ENCODE results near the gene RNPEPL1. TPM values are rescaled to one million over a fixed set of nuclear protein-coding genes. Genes with fewer than 3 reads are reported as not detected.

RNPEPL1 gene
- total and polyA plus RNA-seq, 2 experiments from 2014 or later, result 6.0 to 21.0 TPM

GRCh38 chr2:240578488-240578887 lies 10.2 kb downstream of the RNPEPL1 start (continued):
- no peak for TF ChIP-seq ETS1 (IDR thresholded peaks at IDR 0.05)
- no peak for TF ChIP-seq JUNB (IDR thresholded peaks at IDR 0.05; ENCODE audit: unreplicated experiment)
- TF ChIP-seq CREB1 (CRISPR knock-in tag; IDR thresholded peaks at IDR 0.05; ENCODE audit: low read depth), result no peak
- TF ChIP-seq, protein P1, sequence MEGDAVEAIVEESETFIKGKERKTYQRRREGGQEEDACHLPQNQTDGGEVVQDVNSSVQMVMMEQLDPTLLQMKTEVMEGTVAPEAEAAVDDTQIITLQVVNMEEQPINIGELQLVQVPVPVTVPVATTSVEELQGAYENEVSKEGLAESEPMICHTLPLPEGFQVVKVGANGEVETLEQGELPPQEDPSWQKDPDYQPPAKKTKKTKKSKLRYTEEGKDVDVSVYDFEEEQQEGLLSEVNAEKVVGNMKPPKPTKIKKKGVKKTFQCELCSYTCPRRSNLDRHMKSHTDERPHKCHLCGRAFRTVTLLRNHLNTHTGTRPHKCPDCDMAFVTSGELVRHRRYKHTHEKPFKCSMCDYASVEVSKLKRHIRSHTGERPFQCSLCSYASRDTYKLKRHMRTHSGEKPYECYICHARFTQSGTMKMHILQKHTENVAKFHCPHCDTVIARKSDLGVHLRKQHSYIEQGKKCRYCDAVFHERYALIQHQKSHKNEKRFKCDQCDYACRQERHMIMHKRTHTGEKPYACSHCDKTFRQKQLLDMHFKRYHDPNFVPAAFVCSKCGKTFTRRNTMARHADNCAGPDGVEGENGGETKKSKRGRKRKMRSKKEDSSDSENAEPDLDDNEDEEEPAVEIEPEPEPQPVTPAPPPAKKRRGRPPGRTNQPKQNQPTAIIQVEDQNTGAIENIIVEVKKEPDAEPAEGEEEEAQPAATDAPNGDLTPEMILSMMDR (conservative IDR thresholded peaks at IDR 0.05; ENCODE audit: low read depth in 2 of 2), result no peak
- TF ChIP-seq ZNF114 (CRISPR knock-in tag; IDR thresholded peaks at IDR 0.05), result no peak
- TF ChIP-seq POLR2AphosphoS5 (IDR thresholded peaks at IDR 0.05; ENCODE audit: low read depth), result no peak
- TF ChIP-seq EZH2phosphoT487 (IDR thresholded peaks at IDR 0.05; ENCODE audit: unreplicated experiment), result no peak
- no peak for TF ChIP-seq NANOG (IDR thresholded peaks at IDR 0.05; ENCODE audit: borderline replicate concordance)
- TF ChIP-seq, protein P2, sequence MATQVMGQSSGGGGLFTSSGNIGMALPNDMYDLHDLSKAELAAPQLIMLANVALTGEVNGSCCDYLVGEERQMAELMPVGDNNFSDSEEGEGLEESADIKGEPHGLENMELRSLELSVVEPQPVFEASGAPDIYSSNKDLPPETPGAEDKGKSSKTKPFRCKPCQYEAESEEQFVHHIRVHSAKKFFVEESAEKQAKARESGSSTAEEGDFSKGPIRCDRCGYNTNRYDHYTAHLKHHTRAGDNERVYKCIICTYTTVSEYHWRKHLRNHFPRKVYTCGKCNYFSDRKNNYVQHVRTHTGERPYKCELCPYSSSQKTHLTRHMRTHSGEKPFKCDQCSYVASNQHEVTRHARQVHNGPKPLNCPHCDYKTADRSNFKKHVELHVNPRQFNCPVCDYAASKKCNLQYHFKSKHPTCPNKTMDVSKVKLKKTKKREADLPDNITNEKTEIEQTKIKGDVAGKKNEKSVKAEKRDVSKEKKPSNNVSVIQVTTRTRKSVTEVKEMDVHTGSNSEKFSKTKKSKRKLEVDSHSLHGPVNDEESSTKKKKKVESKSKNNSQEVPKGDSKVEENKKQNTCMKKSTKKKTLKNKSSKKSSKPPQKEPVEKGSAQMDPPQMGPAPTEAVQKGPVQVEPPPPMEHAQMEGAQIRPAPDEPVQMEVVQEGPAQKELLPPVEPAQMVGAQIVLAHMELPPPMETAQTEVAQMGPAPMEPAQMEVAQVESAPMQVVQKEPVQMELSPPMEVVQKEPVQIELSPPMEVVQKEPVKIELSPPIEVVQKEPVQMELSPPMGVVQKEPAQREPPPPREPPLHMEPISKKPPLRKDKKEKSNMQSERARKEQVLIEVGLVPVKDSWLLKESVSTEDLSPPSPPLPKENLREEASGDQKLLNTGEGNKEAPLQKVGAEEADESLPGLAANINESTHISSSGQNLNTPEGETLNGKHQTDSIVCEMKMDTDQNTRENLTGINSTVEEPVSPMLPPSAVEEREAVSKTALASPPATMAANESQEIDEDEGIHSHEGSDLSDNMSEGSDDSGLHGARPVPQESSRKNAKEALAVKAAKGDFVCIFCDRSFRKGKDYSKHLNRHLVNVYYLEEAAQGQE (IDR thresholded peaks at IDR 0.05; ENCODE audit: unreplicated experiment), result no peak

DNA sequence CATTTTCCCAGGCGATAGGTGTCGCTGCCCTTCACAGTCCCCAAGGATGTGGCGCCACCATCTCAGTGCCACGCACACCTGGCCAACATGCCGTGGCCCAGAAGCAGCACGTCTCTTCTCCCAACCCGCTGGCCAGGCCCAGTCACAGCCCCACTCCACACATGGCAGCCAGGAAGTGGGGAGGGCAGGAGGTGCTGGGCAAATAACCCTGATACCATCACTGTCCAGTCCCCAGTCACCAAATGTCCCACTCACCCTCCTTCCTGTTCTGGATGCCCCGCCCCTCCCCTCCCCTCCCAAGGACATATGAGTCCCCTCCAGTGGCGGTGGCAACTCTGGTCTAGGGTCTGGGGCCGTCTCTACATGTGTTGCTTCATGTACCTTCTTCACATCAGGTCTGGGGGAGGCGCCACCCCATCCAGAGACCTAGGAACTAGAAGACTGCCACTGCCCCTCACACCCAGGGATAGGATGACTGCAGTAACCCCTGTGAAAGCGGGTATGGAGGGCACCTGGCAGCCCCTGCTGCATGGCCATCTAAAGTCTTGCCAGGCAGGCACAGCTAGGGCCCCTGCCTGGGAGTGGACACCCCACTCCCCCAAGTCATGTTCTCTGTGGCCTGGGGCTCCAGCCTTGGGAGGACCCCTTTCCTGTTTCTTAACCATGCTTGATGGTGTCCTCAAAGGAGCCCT lies 10.9 kb downstream of the RNPEPL1 start:
- no peak for ATAC-seq
- H3K27ac Mint-ChIP-seq, result no peak overlapping the region
- TF ChIP-seq, protein P1 (conservative IDR thresholded peaks at IDR 0.05; ENCODE audit: low read depth in 2 of 2), result no peak
- TF ChIP-seq ETS1 (IDR thresholded peaks at IDR 0.05) (no peak), CREB1 (CRISPR knock-in tag; IDR thresholded peaks at IDR 0.05; ENCODE audit: low read depth) (no peak), POLR2AphosphoS5 (IDR thresholded peaks at IDR 0.05; ENCODE audit: low read depth) (no peak), ZNF114 (CRISPR knock-in tag; IDR thresholded peaks at IDR 0.05) (no peak), JUNB (IDR thresholded peaks at IDR 0.05; ENCODE audit: unreplicated experiment) (no peak), STAT1 (IDR thresholded peaks at IDR 0.05; ENCODE audit: unreplicated experiment) (no peak)
- H3K4me3 Mint-ChIP-seq, result no peak overlapping the region
- H3K4me3 ChIP-seq, result no peak overlapping the region
- H3K79me2 ChIP-seq (replicated peaks; ENCODE audit: insufficient read depth), result peaks cover 32% of the 10 kb centered on the region
- no peak overlapping the region for H3K4me2 ChIP-seq
- 0 out of 2 replicates have a peak, but pooled peaks cover 2% of the 10 kb centered on the region for H3F3A ChIP-seq (replicated peaks; ENCODE audit: low read depth)
- no peaks in the 10 kb centered on the region for H3K27me3 ChIP-seq (ENCODE audit: insufficient read depth)
- peaks cover 15% of the 10 kb centered on the region for H4K20me1 ChIP-seq (replicated peaks; ENCODE audit: insufficient read depth)
- H3K9me2 ChIP-seq (ENCODE audit: insufficient read depth), result no peaks in the 10 kb centered on the region
- H3K4me1 Mint-ChIP-seq, result peaks cover 15% of the 10 kb centered on the region
- peaks cover under 1% of the 10 kb centered on the region; the same call in 2 of the 3 replicates for H3K36me3 Mint-ChIP-seq (ENCODE audit: low read depth)
- H2AFZ ChIP-seq, result no peak overlapping the region
- H3K36me3 ChIP-seq (ENCODE audit: insufficient read depth), result no peaks in the 10 kb centered on the region
- H3K9me3 Mint-ChIP-seq, result no peaks in the 10 kb centered on the region
- no peaks in the 10 kb centered on the region for H3K4me1 ChIP-seq (ENCODE audit: insufficient read depth)
- H3K27me3 Mint-ChIP-seq (ENCODE audit: insufficient read depth, low read depth, poor library complexity), result peaks cover 16% of the 10 kb centered on the region
- H3K27ac ChIP-seq (ENCODE audit: low read depth), result no peak overlapping the region
- DNase-seq (ENCODE audit: low spot score), result no peak
